HEK293 (cell line): ENCODE measurements around the gene ANKRD11.

ENCODE experiments used
- KLF8 ChIP-seq: fragments of 450-650 bp; formaldehyde crosslinking; IDR thresholded peaks from 2 replicates; pipeline ENCODE4 v1.5.1; 2016; ENCODE audit warnings: missing biosample characterization, missing genetic modification characterization
- RBAK ChIP-seq: fragments of 450-650 bp; formaldehyde crosslinking; IDR thresholded peaks from 2 replicates; pipeline ENCODE4 v1.5.1; 2016; ENCODE audit warnings: missing biosample characterization, missing genetic modification characterization
- SCRT1 ChIP-seq: fragments of 450-650 bp; formaldehyde crosslinking; IDR thresholded peaks from 2 replicates; pipeline ENCODE4 v1.5.1; 2016; ENCODE audit warnings: missing biosample characterization, missing genetic modification characterization, borderline replicate concordance
- ZNF140 ChIP-seq: fragments of 450-650 bp; formaldehyde crosslinking; IDR thresholded peaks from 2 replicates; pipeline ENCODE4 v1.5.1; 2016; ENCODE audit warnings: missing biosample characterization, missing genetic modification characterization
- ZNF169 ChIP-seq: fragments of 450-650 bp; formaldehyde crosslinking; IDR thresholded peaks from 2 replicates; pipeline ENCODE4 v1.5.1; 2016; ENCODE audit warnings: missing biosample characterization, missing genetic modification characterization
- ZNF174 ChIP-seq: fragments of 450-650 bp; formaldehyde crosslinking; IDR thresholded peaks from 2 replicates; pipeline ENCODE4 v1.5.0; 2017; ENCODE audit warnings: missing biosample characterization, mild to moderate bottlenecking, missing genetic modification characterization
- ZNF391 ChIP-seq: fragments of 450-650 bp; formaldehyde crosslinking; IDR thresholded peaks from 2 replicates; pipeline ENCODE4 v1.5.1; 2016; ENCODE audit warnings: low read depth, missing biosample characterization, missing genetic modification characterization, borderline replicate concordance
- ZNF433 ChIP-seq: fragments of 450-650 bp; formaldehyde crosslinking; IDR thresholded peaks from 2 replicates; pipeline ENCODE4 v1.5.1; 2016; ENCODE audit warnings: missing biosample characterization, missing genetic modification characterization, low read depth
- ZNF544 ChIP-seq: fragments of 450-650 bp; formaldehyde crosslinking; IDR thresholded peaks from 2 replicates; pipeline ENCODE4 v1.5.0; 2017; ENCODE audit warnings: missing biosample characterization, missing genetic modification characterization
- ZNF664 ChIP-seq: fragments of 450-650 bp; formaldehyde crosslinking; IDR thresholded peaks from 2 replicates; pipeline ENCODE4 v1.5.1; 2016; ENCODE audit warnings: missing biosample characterization, missing genetic modification characterization
- ZNF707 ChIP-seq: fragments of 450-650 bp; formaldehyde crosslinking; IDR thresholded peaks from 2 replicates; pipeline ENCODE4 v1.5.1; 2016; ENCODE audit warnings: missing biosample characterization, missing genetic modification characterization
- ZNF843 ChIP-seq: fragments of 450-650 bp; formaldehyde crosslinking; IDR thresholded peaks from 2 replicates; pipeline ENCODE4 v1.5.1; 2016; ENCODE audit warnings: missing biosample characterization, missing genetic modification characterization
- ZSCAN16 ChIP-seq: fragments of 450-650 bp; formaldehyde crosslinking; IDR thresholded peaks from 2 replicates; pipeline ENCODE4 v1.5.1; 2016; ENCODE audit warnings: missing biosample characterization, missing genetic modification characterization
- ZSCAN30 ChIP-seq: fragments of 450-650 bp; IDR thresholded peaks from 2 replicates; pipeline ENCODE4 v1.5.1; 2018; ENCODE audit warnings: missing biosample characterization, mild to moderate bottlenecking, missing genetic modification characterization, moderate library complexity
- ZXDB ChIP-seq: fragments of 450-650 bp; formaldehyde crosslinking; IDR thresholded peaks from 2 replicates; pipeline ENCODE4 v1.5.1; 2016; ENCODE audit warnings: missing biosample characterization, missing genetic modification characterization
- TF ChIP-seq, protein P1 (sequence below): fragments of 450-650 bp; formaldehyde crosslinking; IDR thresholded peaks from 2 replicates; pipeline ENCODE4 v1.5.1; 2016; ENCODE audit warnings: missing biosample characterization, missing genetic modification characterization
- TF ChIP-seq, protein P2 (sequence below): fragments of 450-650 bp; formaldehyde crosslinking; IDR thresholded peaks from 2 replicates; pipeline ENCODE4 v1.5.1; 2016; ENCODE audit warnings: missing biosample characterization, missing genetic modification characterization
- TF ChIP-seq, protein P3 (sequence below): fragments of 450-650 bp; formaldehyde crosslinking; IDR thresholded peaks from 2 replicates; pipeline ENCODE4 v1.5.1; 2016; ENCODE audit warnings: missing biosample characterization, missing genetic modification characterization
- TF ChIP-seq, protein P4 (sequence below): fragments of 450-650 bp; IDR thresholded peaks from 2 replicates; pipeline ENCODE4 v1.5.1; 2018; ENCODE audit warnings: missing biosample characterization, mild to moderate bottlenecking, missing genetic modification characterization
- TF ChIP-seq, protein P5 (sequence below): sonication (generic); formaldehyde crosslinking; IDR thresholded peaks from 2 replicates; pipeline ENCODE4 v1.8.1; 2022; ENCODE audit warnings: mild to moderate bottlenecking, moderate library complexity, missing genetic modification reagents
- TF ChIP-seq, protein P6 (sequence below): fragments of 450-650 bp; formaldehyde crosslinking; IDR thresholded peaks from 2 replicates; pipeline ENCODE4 v1.5.1; 2016; ENCODE audit warnings: missing biosample characterization, missing genetic modification characterization, borderline replicate concordance

ANKRD11 gene

DNA sequence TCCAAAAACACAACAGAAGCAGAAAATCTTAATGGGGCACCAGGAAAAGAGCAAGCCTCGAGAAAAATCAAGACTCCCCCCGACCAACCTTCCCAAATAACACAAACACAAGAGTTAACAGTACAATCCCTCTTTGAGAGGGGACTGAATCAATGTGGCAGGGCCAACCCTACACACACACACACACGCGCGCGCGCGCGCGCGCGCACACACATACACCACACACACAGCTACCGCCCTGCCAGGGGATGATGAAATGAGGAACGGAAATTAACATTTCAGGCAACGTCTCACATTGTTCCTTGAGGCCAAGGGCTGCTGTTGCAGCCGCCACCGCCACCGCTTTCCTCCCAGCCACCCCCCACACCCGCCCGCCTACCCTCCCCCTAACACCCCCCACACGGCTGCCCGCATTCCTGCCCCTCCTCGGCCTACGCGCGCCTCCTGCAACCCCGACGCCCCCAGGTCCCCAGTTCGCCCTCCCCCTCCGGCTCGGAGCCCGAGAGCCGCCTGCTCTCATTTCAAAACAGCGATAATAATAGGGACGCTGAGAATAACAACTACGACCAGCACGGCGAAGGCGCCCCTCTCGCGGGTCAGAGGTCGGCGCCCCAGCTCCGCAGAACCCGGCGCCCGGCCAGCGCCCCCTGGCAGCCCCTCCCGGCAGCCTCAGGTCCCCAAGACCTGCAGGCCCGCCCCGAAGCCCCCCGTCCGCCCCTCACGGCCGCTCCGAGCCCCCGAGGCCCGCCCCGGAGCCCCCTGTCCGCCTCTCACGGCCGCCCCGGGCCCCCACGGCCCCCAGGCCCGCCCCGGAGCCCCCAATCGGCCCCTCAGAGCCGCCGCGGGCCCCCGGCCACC lies 1.1 kb downstream of the ANKRD11 start (continued):
- TF ChIP-seq ZNF391 (tag by site-specific recombination) (no peak), KLF8 (tag by site-specific recombination) (peak; percentile 64; the same call in 1 of the 2 replicates), ZNF544 (tag by site-specific recombination) (no peak), ZNF664 (tag by site-specific recombination) (peak; percentile 31; the same call in 1 of the 2 replicates), ZNF433 (tag by site-specific recombination) (no peak), ZNF707 (no peak), RBAK (tag by site-specific recombination) (no peak), ZXDB (tag by site-specific recombination) (peak; percentile 89), ZNF843 (tag by site-specific recombination) (no peak), ZNF174 (no peak), ZSCAN16 (tag by site-specific recombination) (no peak), ZNF140 (no peak), ZSCAN30 (tag by site-specific recombination) (0 out of 2 replicates have a peak, but pooled peaks have one; percentile 15), SCRT1 (tag by site-specific recombination) (no peak), ZNF169 (tag by site-specific recombination) (no peak)
- TF ChIP-seq, protein P1, sequence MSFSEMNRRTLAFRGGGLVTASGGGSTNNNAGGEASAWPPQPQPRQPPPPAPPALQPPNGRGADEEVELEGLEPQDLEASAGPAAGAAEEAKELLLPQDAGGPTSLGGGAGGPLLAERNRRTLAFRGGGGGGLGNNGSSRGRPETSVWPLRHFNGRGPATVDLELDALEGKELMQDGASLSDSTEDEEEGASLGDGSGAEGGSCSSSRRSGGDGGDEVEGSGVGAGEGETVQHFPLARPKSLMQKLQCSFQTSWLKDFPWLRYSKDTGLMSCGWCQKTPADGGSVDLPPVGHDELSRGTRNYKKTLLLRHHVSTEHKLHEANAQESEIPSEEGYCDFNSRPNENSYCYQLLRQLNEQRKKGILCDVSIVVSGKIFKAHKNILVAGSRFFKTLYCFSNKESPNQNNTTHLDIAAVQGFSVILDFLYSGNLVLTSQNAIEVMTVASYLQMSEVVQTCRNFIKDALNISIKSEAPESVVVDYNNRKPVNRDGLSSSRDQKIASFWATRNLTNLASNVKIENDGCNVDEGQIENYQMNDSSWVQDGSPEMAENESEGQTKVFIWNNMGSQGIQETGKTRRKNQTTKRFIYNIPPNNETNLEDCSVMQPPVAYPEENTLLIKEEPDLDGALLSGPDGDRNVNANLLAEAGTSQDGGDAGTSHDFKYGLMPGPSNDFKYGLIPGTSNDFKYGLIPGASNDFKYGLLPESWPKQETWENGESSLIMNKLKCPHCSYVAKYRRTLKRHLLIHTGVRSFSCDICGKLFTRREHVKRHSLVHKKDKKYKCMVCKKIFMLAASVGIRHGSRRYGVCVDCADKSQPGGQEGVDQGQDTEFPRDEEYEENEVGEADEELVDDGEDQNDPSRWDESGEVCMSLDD (tag by site-specific recombination), result no peak; the same call in 1 of the 2 replicates
- TF ChIP-seq, protein P2, sequence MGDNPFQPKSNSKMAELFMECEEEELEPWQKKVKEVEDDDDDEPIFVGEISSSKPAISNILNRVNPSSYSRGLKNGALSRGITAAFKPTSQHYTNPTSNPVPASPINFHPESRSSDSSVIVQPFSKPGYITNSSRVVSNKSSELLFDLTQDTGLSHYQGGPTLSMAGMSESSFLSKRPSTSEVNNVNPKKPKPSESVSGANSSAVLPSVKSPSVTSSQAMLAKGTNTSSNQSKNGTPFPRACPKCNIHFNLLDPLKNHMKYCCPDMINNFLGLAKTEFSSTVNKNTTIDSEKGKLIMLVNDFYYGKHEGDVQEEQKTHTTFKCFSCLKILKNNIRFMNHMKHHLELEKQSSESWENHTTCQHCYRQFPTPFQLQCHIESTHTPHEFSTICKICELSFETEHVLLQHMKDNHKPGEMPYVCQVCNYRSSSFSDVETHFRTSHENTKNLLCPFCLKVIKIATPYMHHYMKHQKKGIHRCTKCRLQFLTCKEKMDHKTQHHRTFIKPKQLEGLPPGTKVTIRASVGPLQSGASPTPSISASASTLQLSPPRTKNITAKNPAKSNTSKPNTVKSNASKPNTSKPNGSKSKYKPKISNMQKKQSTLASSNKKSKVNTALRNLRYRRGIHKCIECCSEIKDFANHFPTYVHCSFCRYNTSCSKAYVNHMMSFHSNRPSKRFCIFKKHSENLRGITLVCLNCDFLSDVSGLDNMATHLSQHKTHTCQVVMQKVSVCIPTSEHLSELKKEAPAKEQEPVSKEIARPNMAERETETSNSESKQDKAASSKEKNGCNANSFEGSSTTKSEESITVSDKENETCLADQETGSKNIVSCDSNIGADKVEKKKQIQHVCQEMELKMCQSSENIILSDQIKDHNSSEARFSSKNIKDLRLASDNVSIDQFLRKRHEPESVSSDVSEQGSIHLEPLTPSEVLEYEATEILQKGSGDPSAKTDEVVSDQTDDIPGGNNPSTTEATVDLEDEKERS (tag by site-specific recombination), result no peak
- TF ChIP-seq, protein P3, sequence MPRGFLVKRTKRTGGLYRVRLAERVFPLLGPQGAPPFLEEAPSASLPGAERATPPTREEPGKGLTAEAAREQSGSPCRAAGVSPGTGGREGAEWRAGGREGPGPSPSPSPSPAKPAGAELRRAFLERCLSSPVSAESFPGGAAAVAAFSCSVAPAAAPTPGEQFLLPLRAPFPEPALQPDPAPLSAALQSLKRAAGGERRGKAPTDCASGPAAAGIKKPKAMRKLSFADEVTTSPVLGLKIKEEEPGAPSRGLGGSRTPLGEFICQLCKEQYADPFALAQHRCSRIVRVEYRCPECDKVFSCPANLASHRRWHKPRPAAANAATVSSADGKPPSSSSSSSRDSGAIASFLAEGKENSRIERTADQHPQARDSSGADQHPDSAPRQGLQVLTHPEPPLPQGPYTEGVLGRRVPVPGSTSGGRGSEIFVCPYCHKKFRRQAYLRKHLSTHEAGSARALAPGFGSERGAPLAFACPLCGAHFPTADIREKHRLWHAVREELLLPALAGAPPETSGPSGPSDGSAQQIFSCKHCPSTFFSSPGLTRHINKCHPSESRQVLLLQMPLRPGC (tag by site-specific recombination), result no peak
- TF ChIP-seq, protein P4, sequence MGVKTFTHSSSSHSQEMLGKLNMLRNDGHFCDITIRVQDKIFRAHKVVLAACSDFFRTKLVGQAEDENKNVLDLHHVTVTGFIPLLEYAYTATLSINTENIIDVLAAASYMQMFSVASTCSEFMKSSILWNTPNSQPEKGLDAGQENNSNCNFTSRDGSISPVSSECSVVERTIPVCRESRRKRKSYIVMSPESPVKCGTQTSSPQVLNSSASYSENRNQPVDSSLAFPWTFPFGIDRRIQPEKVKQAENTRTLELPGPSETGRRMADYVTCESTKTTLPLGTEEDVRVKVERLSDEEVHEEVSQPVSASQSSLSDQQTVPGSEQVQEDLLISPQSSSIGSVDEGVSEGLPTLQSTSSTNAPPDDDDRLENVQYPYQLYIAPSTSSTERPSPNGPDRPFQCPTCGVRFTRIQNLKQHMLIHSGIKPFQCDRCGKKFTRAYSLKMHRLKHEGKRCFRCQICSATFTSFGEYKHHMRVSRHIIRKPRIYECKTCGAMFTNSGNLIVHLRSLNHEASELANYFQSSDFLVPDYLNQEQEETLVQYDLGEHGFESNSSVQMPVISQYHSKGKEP, result no peak
- TF ChIP-seq, protein P5, sequence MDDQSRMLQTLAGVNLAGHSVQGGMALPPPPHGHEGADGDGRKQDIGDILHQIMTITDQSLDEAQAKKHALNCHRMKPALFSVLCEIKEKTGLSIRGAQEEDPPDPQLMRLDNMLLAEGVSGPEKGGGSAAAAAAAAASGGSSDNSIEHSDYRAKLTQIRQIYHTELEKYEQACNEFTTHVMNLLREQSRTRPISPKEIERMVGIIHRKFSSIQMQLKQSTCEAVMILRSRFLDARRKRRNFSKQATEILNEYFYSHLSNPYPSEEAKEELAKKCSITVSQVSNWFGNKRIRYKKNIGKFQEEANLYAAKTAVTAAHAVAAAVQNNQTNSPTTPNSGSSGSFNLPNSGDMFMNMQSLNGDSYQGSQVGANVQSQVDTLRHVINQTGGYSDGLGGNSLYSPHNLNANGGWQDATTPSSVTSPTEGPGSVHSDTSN (CRISPR knock-in tag), result no peak
- TF ChIP-seq, protein P6, sequence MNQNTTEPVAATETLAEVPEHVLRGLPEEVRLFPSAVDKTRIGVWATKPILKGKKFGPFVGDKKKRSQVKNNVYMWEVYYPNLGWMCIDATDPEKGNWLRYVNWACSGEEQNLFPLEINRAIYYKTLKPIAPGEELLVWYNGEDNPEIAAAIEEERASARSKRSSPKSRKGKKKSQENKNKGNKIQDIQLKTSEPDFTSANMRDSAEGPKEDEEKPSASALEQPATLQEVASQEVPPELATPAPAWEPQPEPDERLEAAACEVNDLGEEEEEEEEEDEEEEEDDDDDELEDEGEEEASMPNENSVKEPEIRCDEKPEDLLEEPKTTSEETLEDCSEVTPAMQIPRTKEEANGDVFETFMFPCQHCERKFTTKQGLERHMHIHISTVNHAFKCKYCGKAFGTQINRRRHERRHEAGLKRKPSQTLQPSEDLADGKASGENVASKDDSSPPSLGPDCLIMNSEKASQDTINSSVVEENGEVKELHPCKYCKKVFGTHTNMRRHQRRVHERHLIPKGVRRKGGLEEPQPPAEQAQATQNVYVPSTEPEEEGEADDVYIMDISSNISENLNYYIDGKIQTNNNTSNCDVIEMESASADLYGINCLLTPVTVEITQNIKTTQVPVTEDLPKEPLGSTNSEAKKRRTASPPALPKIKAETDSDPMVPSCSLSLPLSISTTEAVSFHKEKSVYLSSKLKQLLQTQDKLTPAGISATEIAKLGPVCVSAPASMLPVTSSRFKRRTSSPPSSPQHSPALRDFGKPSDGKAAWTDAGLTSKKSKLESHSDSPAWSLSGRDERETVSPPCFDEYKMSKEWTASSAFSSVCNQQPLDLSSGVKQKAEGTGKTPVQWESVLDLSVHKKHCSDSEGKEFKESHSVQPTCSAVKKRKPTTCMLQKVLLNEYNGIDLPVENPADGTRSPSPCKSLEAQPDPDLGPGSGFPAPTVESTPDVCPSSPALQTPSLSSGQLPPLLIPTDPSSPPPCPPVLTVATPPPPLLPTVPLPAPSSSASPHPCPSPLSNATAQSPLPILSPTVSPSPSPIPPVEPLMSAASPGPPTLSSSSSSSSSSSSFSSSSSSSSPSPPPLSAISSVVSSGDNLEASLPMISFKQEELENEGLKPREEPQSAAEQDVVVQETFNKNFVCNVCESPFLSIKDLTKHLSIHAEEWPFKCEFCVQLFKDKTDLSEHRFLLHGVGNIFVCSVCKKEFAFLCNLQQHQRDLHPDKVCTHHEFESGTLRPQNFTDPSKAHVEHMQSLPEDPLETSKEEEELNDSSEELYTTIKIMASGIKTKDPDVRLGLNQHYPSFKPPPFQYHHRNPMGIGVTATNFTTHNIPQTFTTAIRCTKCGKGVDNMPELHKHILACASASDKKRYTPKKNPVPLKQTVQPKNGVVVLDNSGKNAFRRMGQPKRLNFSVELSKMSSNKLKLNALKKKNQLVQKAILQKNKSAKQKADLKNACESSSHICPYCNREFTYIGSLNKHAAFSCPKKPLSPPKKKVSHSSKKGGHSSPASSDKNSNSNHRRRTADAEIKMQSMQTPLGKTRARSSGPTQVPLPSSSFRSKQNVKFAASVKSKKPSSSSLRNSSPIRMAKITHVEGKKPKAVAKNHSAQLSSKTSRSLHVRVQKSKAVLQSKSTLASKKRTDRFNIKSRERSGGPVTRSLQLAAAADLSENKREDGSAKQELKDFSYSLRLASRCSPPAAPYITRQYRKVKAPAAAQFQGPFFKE (tag by site-specific recombination), result no peak
